WTC11 (cell line): ENCODE measurements around the gene STRN3. TPM values are rescaled to one million over a fixed set of nuclear protein-coding genes. Genes with fewer than 3 reads are reported as not detected.

Experiments used
- ATAC-seq: fragments of 200-7000 bp; cut with Tn5 transposase; 2 replicates; pipeline ENCODE4 v1.10.0; 2021; ENCODE audit warnings: mild to moderate bottlenecking, moderate library complexity
- CTCF ChIA-PET: fragments of 300-600 bp; sonication (Branson Sonifier 250); formaldehyde crosslinking; loops from one replicate; lab custom pipeline; 2021; ENCODE audit warnings: antibody characterized with exemption; lab: Charles Lee
- POLR2A ChIA-PET: fragments of 350-600 bp; sonication (Branson Sonifier 250); formaldehyde crosslinking; loops from one replicate; lab custom pipeline; 2021; ENCODE audit warnings: antibody characterized with exemption; lab: Charles Lee
- DNase-seq: peaks from one replicate; pipeline ENCODE4 v3.0.0; 2021; ENCODE audit warnings: low spot score
- H3K27ac Mint-ChIP-seq: 2 replicates; pipeline ENCODE4 v1.8.0; 2021; ENCODE audit warnings: mixed read lengths
- H3K27me3 Mint-ChIP-seq: 2 replicates; pipeline ENCODE4 v1.8.0; 2021; ENCODE audit warnings: low read depth, mild to moderate bottlenecking, moderate library complexity, mixed read lengths
- H3K36me3 Mint-ChIP-seq: 2 replicates; pipeline ENCODE4 v1.8.0; 2021; ENCODE audit warnings: mixed read lengths
- H3K4me1 Mint-ChIP-seq: 2 replicates; pipeline ENCODE4 v1.8.0; 2022; ENCODE audit warnings: mixed read lengths
- H3K4me3 Mint-ChIP-seq: 2 replicates; pipeline ENCODE4 v1.8.0; 2021; ENCODE audit warnings: mild to moderate bottlenecking, moderate library complexity, mixed read lengths
- H3K9me3 Mint-ChIP-seq: 2 replicates; pipeline ENCODE4 v1.8.0; 2021; ENCODE audit warnings: mixed read lengths
- ATF1 ChIP-seq: sonication (generic); formaldehyde crosslinking; IDR thresholded peaks from 2 replicates; pipeline ENCODE4 v1.8.1; 2023; ENCODE audit warnings: mild to moderate bottlenecking, moderate library complexity, missing genetic modification reagents
- ATF2 ChIP-seq: sonication (generic); formaldehyde crosslinking; IDR thresholded peaks from 2 replicates; pipeline ENCODE4 v1.8.1; 2022; ENCODE audit warnings: low read depth, missing genetic modification reagents, borderline replicate concordance
- ATF3 ChIP-seq: sonication (generic); formaldehyde crosslinking; conservative IDR thresholded peaks from 2 replicates; pipeline ENCODE4 v1.8.1; 2022; ENCODE audit warnings: mild to moderate bottlenecking, missing genetic modification reagents
- CREM ChIP-seq: sonication (generic); formaldehyde crosslinking; IDR thresholded peaks from 2 replicates; pipeline ENCODE4 v1.8.1; 2022; ENCODE audit warnings: mild to moderate bottlenecking, missing genetic modification reagents, moderate library complexity
- EMX1 ChIP-seq: fragments of 250-450 bp; sonication (Bioruptor Pico); IDR thresholded peaks from 2 replicates; pipeline ENCODE4 v1.8.0; 2021; ENCODE audit warnings: mild to moderate bottlenecking
- ETV6 ChIP-seq: sonication (generic); formaldehyde crosslinking; IDR thresholded peaks from 2 replicates; pipeline ENCODE4 v1.8.1; 2022; ENCODE audit warnings: mild to moderate bottlenecking, missing genetic modification reagents
- HMGXB4 ChIP-seq: sonication (generic); formaldehyde crosslinking; IDR thresholded peaks from 2 replicates; pipeline ENCODE4 v1.8.1; 2023; ENCODE audit warnings: mild to moderate bottlenecking, moderate library complexity, missing genetic modification reagents
- IRF1 ChIP-seq: sonication (generic); formaldehyde crosslinking; IDR thresholded peaks from 2 replicates; pipeline ENCODE4 v1.8.0; 2023; ENCODE audit warnings: missing genetic modification reagents
- IRF2 ChIP-seq: sonication (generic); formaldehyde crosslinking; IDR thresholded peaks from 2 replicates; pipeline ENCODE4 v1.8.0; 2022; ENCODE audit warnings: low read depth, missing genetic modification reagents, borderline replicate concordance
- KAT7 ChIP-seq: sonication (generic); formaldehyde crosslinking; IDR thresholded peaks from 2 replicates; pipeline ENCODE4 v1.8.1; 2023; ENCODE audit warnings: missing genetic modification reagents, mild to moderate bottlenecking, borderline replicate concordance
- MXD4 ChIP-seq: fragments of 250-450 bp; sonication (Bioruptor Pico); IDR thresholded peaks from 2 replicates; pipeline ENCODE4 v1.8.0; 2021; ENCODE audit warnings: mild to moderate bottlenecking, moderate library complexity, borderline replicate concordance
- NR1H2 ChIP-seq: sonication (generic); formaldehyde crosslinking; IDR thresholded peaks from 2 replicates; pipeline ENCODE4 v1.9.0; 2021; ENCODE audit warnings: mild to moderate bottlenecking, moderate library complexity, missing genetic modification reagents
- PRRX2 ChIP-seq: fragments of 250-450 bp; sonication (Bioruptor Pico); IDR thresholded peaks from 2 replicates; pipeline ENCODE4 v1.8.0; 2021; ENCODE audit warnings: mild to moderate bottlenecking
- TP53 ChIP-seq: sonication (generic); formaldehyde crosslinking; IDR thresholded peaks from 2 replicates; pipeline ENCODE4 v1.8.1; 2023; ENCODE audit warnings: mild to moderate bottlenecking, missing genetic modification reagents
- USF2 ChIP-seq: sonication (generic); formaldehyde crosslinking; IDR thresholded peaks from 2 replicates; pipeline ENCODE4 v1.8.1; 2023; ENCODE audit warnings: mild to moderate bottlenecking, missing genetic modification reagents, moderate library complexity
- ZNF138 ChIP-seq: sonication (generic); formaldehyde crosslinking; conservative IDR thresholded peaks from 2 replicates; pipeline ENCODE4 v1.8.1; 2022; ENCODE audit warnings: mild to moderate bottlenecking, moderate library complexity, missing genetic modification reagents
- ZNF532 ChIP-seq: fragments of 250-450 bp; sonication (Bioruptor Pico); IDR thresholded peaks from 2 replicates; pipeline ENCODE4 v1.9.0; 2021; ENCODE audit warnings: mild to moderate bottlenecking, borderline replicate concordance
- total RNA-seq: library from RNA; stranded (reverse); gene quantifications from 3 replicates; pipeline ENCODE4 v1.2.3, GENCODE V29; 2021

Gene STRN3
- total RNA-seq, 1 experiment from 2014 or later, result 37.1 TPM

GRCh38 chr14:30874120-30874998 lies 151.8 kb downstream of the STRN3 start, which contains the start of gene COCH (continued):
- TF ChIP-seq PRRX2 (CRISPR knock-in tag), result no peak
- TF ChIP-seq NR1H2 (CRISPR knock-in tag), result no peak
- no peak for TF ChIP-seq ATF1 (CRISPR knock-in tag)
- no peak for TF ChIP-seq ATF2 (CRISPR knock-in tag)
- TF ChIP-seq CREM (CRISPR knock-in tag), result 0 out of 2 replicates have a peak, but pooled peaks have one; percentile 16
- TF ChIP-seq ZNF532 (CRISPR knock-in tag), result no peak
- TF ChIP-seq KAT7 (CRISPR knock-in tag), result no peak
- 0 out of 2 replicates have a peak, but pooled peaks have one; percentile 30 for TF ChIP-seq TP53
- no peak for TF ChIP-seq ATF3 (CRISPR knock-in tag)
- no peak for TF ChIP-seq USF2 (CRISPR knock-in tag)
- TF ChIP-seq IRF2 (CRISPR knock-in tag), result no peak
- TF ChIP-seq, all 79 proteins: peak for 11

GRCh38 chr14:30873308-30874119 lies 152.7 kb downstream of the STRN3 start:
- DNase-seq, result no peak
- Mint-ChIP-seq H3K27me3 (peaks cover 52% of the 10 kb centered on the region), H3K9me3 (no peaks in the 10 kb centered on the region), H3K4me1 (peaks cover 38% of the 10 kb centered on the region), H3K36me3 (no peaks in the 10 kb centered on the region), H3K27ac (no peak overlapping the region), H3K4me3 (peak overlapping the region; percentile 59)
- ChIA-PET POLR2A (interaction anchor here (0.6 kb wide), 1 partner anchor 43 kb away, joined by 3 read pairs; no protein-coding TSS in a partner anchor), CTCF (interaction anchor here (0.6 kb wide), 1 partner anchor 37 kb away, joined by 3 read pairs; no protein-coding TSS in a partner anchor)
- no peak for ATAC-seq
- no peak for TF ChIP-seq IRF1 (CRISPR knock-in tag)
- TF ChIP-seq EMX1 (CRISPR knock-in tag), result no peak
- no peak for TF ChIP-seq HMGXB4 (CRISPR knock-in tag)
- TF ChIP-seq ATF2 (CRISPR knock-in tag), result no peak
- no peak for TF ChIP-seq MXD4 (CRISPR knock-in tag)
- no peak for TF ChIP-seq ZNF138 (CRISPR knock-in tag)
- no peak for TF ChIP-seq ETV6
